Measurements from ENCODE around the gene CCN2. TPM values are rescaled to one million over a fixed set of nuclear protein-coding genes. Genes with fewer than 3 reads are reported as not detected.
A peak's percentile ranks its signal among the peaks of the same experiment; 100 is the strongest.

The CCN2 gene
- total and polyA plus RNA-seq, 12 donors: 6.9 to 164 (median 65.8) TPM

DNA sequence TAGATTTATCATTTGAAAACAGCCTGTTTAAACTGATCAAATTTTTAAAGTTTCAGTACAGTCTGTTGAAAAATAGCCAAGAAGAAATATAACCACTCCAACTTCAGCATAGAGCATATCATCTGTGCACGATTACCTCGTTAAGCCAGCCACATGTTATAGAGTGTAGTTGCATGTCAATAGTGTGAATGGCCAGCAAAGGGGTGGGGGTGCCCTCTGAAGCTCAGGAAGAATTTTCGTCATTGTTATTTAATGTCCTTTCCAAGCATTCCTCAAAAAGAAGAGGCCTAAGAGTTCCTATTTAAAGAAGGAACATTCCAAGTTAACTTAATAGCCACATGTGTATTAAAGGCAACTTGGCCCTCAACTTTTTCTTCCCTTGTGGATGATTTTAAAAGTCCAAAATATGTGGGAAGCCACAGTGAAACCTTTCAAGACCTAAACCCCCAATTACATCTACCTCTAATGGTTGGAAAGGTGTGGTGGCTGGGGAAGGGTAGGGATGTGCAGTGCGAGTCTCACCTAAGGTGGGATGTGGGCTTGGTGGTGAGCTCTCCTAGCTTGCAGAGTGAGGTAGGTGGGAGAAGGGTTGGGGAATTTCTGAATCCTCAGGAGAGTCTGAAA, 1.8 kb upstream of the CCN2 start:
- Histone ChIP-seq H3K27ac (no peak overlapping the region), H3K4me3 (no peak overlapping the region)
- WGBS, 4 donors: 83 to 94% (median 89%) methylated on average over 4 of the region's 4 CpGs

GRCh38 chr6:131951576-131952230, 531 bp upstream of the CCN2 start:
- intact Hi-C loops (cut with DNase I): no loop called here
- H3K36me3 ChIP-seq (replicated peaks in 1 of 2): no peaks in the 10 kb centered on the region

More for the DNA sequence above, 1.8 kb upstream of the CCN2 start:
- no peak for DNase-seq
- Histone ChIP-seq H3K27me3 (no peaks in the 10 kb centered on the region), H3K9me3 (replicated peaks in 1 of 3) (no peaks in the 10 kb centered on the region), H3K4me1 (replicated peaks in 1 of 2) (peaks cover 0 to 5% of the 10 kb centered on the region in 2 donors), H3K36me3 (replicated peaks in 1 of 2) (no peaks in the 10 kb centered on the region)
- intact Hi-C loops (cut with DNase I): no loop called here
- TF ChIP-seq, protein P1, sequence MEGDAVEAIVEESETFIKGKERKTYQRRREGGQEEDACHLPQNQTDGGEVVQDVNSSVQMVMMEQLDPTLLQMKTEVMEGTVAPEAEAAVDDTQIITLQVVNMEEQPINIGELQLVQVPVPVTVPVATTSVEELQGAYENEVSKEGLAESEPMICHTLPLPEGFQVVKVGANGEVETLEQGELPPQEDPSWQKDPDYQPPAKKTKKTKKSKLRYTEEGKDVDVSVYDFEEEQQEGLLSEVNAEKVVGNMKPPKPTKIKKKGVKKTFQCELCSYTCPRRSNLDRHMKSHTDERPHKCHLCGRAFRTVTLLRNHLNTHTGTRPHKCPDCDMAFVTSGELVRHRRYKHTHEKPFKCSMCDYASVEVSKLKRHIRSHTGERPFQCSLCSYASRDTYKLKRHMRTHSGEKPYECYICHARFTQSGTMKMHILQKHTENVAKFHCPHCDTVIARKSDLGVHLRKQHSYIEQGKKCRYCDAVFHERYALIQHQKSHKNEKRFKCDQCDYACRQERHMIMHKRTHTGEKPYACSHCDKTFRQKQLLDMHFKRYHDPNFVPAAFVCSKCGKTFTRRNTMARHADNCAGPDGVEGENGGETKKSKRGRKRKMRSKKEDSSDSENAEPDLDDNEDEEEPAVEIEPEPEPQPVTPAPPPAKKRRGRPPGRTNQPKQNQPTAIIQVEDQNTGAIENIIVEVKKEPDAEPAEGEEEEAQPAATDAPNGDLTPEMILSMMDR (IDR thresholded peaks at IDR 0.05): no peak
- no peak for TF ChIP-seq POLR2A (IDR thresholded peaks at IDR 0.05)

GRCh38 chr6:131949909-131950766, 1.0 kb downstream of the CCN2 start:
- peak overlapping the region in 2 of 4 donors; percentile 24 to 81 for H3K4me3 ChIP-seq
- H3K27me3 ChIP-seq: no peaks in the 10 kb centered on the region
- no peaks in the 10 kb centered on the region for H3K36me3 ChIP-seq (replicated peaks in 1 of 2)
- TF ChIP-seq, protein P1 (IDR thresholded peaks at IDR 0.05): peak; percentile 20 to 52 (median 32)
- TF ChIP-seq POLR2A (IDR thresholded peaks at IDR 0.05): no peak
- DNase-seq: peak; percentile 47 to 84 (median 59)
- no peaks in the 10 kb centered on the region for H3K9me3 ChIP-seq (replicated peaks in 1 of 3)
- peak overlapping the region in 4 of 5 donors; percentile 35 to 94 (median 66) for H3K27ac ChIP-seq
- peaks cover 0 to 5% of the 10 kb centered on the region in 2 donors for H3K4me1 ChIP-seq (replicated peaks in 1 of 2)
- WGBS, 4 donors: 8 to 41% (median 10%) methylated on average over 4 to 42 of the region's 42 CpGs
- intact Hi-C loops (cut with DNase I): no loop called here

More at GRCh38 chr6:131951576-131952230, 531 bp upstream of the CCN2 start:
- no peak for DNase-seq
- no peak for TF ChIP-seq POLR2A (IDR thresholded peaks at IDR 0.05)
- TF ChIP-seq, protein P1 (IDR thresholded peaks at IDR 0.05): no peak
- Histone ChIP-seq H3K27ac (peak overlapping the region in 2 of 5 donors; percentile 13 to 73), H3K27me3 (no peaks in the 10 kb centered on the region), H3K4me3 (peak overlapping the region in 1 of 4 donors; percentile 81), H3K9me3 (replicated peaks in 1 of 3) (no peaks in the 10 kb centered on the region), H3K4me1 (replicated peaks in 1 of 2) (peaks cover 0 to 5% of the 10 kb centered on the region in 2 donors)
- 37 to 39% (median 39%) methylated on average over 8 of the region's 8 CpGs for WGBS, 4 donors

DNA sequence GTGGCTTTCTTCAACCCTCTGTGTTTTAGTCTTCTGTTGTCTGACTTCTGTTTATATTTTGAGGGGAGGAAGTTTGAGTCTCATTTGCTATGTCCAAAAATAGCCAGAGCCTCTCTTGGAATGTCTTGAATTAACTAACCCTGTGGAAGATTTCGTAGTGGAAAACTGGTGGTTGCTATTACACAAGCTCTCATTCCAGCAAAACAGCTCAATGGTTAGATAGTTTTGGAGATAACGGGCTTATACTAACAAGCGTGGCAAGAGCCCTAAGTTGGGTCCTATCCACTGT, 1.6 kb downstream of the CCN2 start:
- intact Hi-C loops (cut with DNase I): no loop called here
- WGBS, 4 donors: 56 to 73% (median 62%) methylated on average over 3 of the region's 3 CpGs
- Histone ChIP-seq H3K4me3 (peak overlapping the region in 1 of 4 donors; percentile 81), H3K36me3 (replicated peaks in 1 of 2) (no peaks in the 10 kb centered on the region), H3K9me3 (replicated peaks in 1 of 3) (no peaks in the 10 kb centered on the region), H3K27me3 (no peaks in the 10 kb centered on the region), H3K27ac (peak overlapping the region in 4 of 5 donors; percentile 22 to 94 (median 48)), H3K4me1 (replicated peaks in 1 of 2) (peaks cover 0 to 5% of the 10 kb centered on the region in 2 donors)
- no peak for DNase-seq
- TF ChIP-seq, protein P1 (IDR thresholded peaks at IDR 0.05): no peak
- TF ChIP-seq POLR2A (IDR thresholded peaks at IDR 0.05): no peak

Data from adrenal gland (tissue), 12 donors.